OCI-LY7 (cell line): ENCODE results near the gene GK. TPM values are rescaled to one million over a fixed set of nuclear protein-coding genes. Genes with fewer than 3 reads are reported as not detected.

ENCODE experiments used
- BruUV-seq: library from RNA; stranded (reverse); fragments of 400-500 nt; replicated peaks from 2 replicates; lab custom pipeline; 2021; lab: Mats Ljungman, UMichigan
- CTCF ChIA-PET: fragments of 300-600 bp; sonication (Branson Sonifier 250); formaldehyde crosslinking; loops from one replicate; lab custom pipeline; 2022; ENCODE audit warnings: antibody characterized with exemption; ENCODE audit not compliant: unreplicated experiment; lab: Charles Lee
- POLR2A ChIA-PET: fragments of 300-600 bp; sonication (Branson Sonifier 250); formaldehyde crosslinking; loops from one replicate; lab custom pipeline; 2022; ENCODE audit warnings: antibody characterized with exemption; lab: Charles Lee
- DNase-seq: peaks from one replicate; pipeline ENCODE4 v3.0.0-alpha.2; 2015; ENCODE audit warnings: low spot score
- H2AFZ ChIP-seq: fragments of 200-600 bp; sonication (generic), shearing (Covaris generic); 2 replicates; pipeline ENCODE4 v1.6.1; 2014; ENCODE audit warnings: mild to moderate bottlenecking, antibody characterized with exemption, low read length, moderate library complexity
- H3K27ac ChIP-seq: fragments of 200-600 bp; sonication (generic); 2 replicates; pipeline ENCODE4 v1.5.1; 2014; ENCODE audit warnings: mixed run types, low read depth, mild to moderate bottlenecking, moderate library complexity, low read length, inconsistent platforms; ENCODE audit not compliant: poor library complexity, severe bottlenecking
- H3K36me3 ChIP-seq: fragments of 200-600 bp; sonication (generic); 2 replicates; pipeline ENCODE4 v1.6.1; 2014; ENCODE audit warnings: mild to moderate bottlenecking, antibody characterized with exemption, low read length, moderate library complexity, mixed read lengths; ENCODE audit not compliant: insufficient read depth
- H3K4me1 ChIP-seq: fragments of 200-600 bp; sonication (generic); 2 replicates; pipeline ENCODE4 v1.5.1; 2014; ENCODE audit warnings: mild to moderate bottlenecking, low read length; ENCODE audit not compliant: insufficient read depth, poor library complexity, severe bottlenecking
- H3K4me2 ChIP-seq: fragments of 200-600 bp; sonication (generic); 2 replicates; pipeline ENCODE4 v1.6.1; 2014; ENCODE audit warnings: mild to moderate bottlenecking, low read length
- H3K4me3 ChIP-seq: fragments of 200-600 bp; sonication (generic); 2 replicates; pipeline ENCODE4 v1.5.1; 2014; ENCODE audit warnings: mild to moderate bottlenecking, low read depth, low read length; ENCODE audit not compliant: poor library complexity, severe bottlenecking
- H3K79me2 ChIP-seq: fragments of 200-600 bp; sonication (generic); 2 replicates; pipeline ENCODE4 v1.6.1; 2016; ENCODE audit warnings: low read depth, mild to moderate bottlenecking, low read length, moderate library complexity, mixed read lengths; ENCODE audit not compliant: insufficient read depth
- H3K9me2 ChIP-seq: fragments of 200-600 bp; sonication (generic); 2 replicates; pipeline ENCODE4 v1.6.1; 2016; ENCODE audit warnings: mild to moderate bottlenecking, low read length, mixed read lengths; ENCODE audit not compliant: insufficient read depth
- H3K9me3 ChIP-seq: fragments of 200-600 bp; sonication (generic); 2 replicates; pipeline ENCODE4 v1.6.1; 2014; ENCODE audit warnings: mild to moderate bottlenecking, mixed run types, low read length, mixed read lengths
- H4K20me1 ChIP-seq: fragments of 200-600 bp; sonication (generic); 2 replicates; pipeline ENCODE4 v1.6.1; 2014; ENCODE audit warnings: mild to moderate bottlenecking, antibody characterized with exemption, low read length, moderate library complexity, mixed read lengths; ENCODE audit not compliant: insufficient read depth
- CTCF ChIP-seq: fragments of 200-600 bp; sonication (generic); conservative IDR thresholded peaks from 2 replicates; pipeline ENCODE4 v1.5.1; 2014; ENCODE audit warnings: mild to moderate bottlenecking, antibody characterized with exemption, low read length, moderate library complexity, mixed read lengths
- EZH2phosphoT487 ChIP-seq: fragments of 200-600 bp; sonication (generic); IDR thresholded peaks from 2 replicates; pipeline ENCODE4 v1.6.1; 2018; ENCODE audit warnings: low read depth, borderline replicate concordance, mild to moderate bottlenecking, mixed run types, antibody characterized with exemption, low read length, moderate library complexity, mixed read lengths
- intact Hi-C: fragments of 100-400 bp; cut with micrococcal nuclease; formaldehyde crosslinking; loops from one replicate; pipeline ENCODE4 v1.10.0; 2022; ENCODE audit not compliant: unreplicated experiment
- total RNA-seq, 2 experiments: library from RNA; depleted of rRNA in 1 of 2; stranded (reverse); fragments of >200 nt in 1 of 2; shearing (Covaris generic) in 1 of 2; gene quantifications; 2 replicates each; pipeline ENCODE4 v1.2.3, GENCODE V29; 2014 to 2022

The GK gene
- total RNA-seq, 2 experiments from 2014 or later: 10.1 to 19.7 TPM

- DNase-seq: no peak
- no peak overlapping the region for H3K27ac ChIP-seq
- no peaks in the 10 kb centered on the region for H3K9me3 ChIP-seq
- no TSS peak for BruUV-seq
- intact Hi-C loops: loop anchor here (10.0 kb wide), 1 partner anchor 155 kb away; no protein-coding TSS in a partner anchor
- no peaks in the 10 kb centered on the region for H3K9me2 ChIP-seq
- no peaks in the 10 kb centered on the region for H4K20me1 ChIP-seq
- no peaks in the 10 kb centered on the region for H3K79me2 ChIP-seq
- no peak overlapping the region for H3K4me2 ChIP-seq
- no peaks in the 10 kb centered on the region for H3K36me3 ChIP-seq
- H3K4me3 ChIP-seq: no peak overlapping the region
- H2AFZ ChIP-seq: no peak overlapping the region
- CTCF ChIA-PET: no interaction called here
- H3K4me1 ChIP-seq: peaks cover 8% of the 10 kb centered on the region
- POLR2A ChIA-PET: interaction anchor here (0.6 kb wide), 1 partner anchor 51 kb away, joined by 3 read pairs; no protein-coding TSS in a partner anchor
- TF ChIP-seq CTCF (no peak), EZH2phosphoT487 (no peak)
These were observed 6.2 kb downstream of the GK start for GRCh38 chrX:30659421-30659820.

GRCh38 chrX:30661228-30661627 lies 8.0 kb downstream of the GK start:
- Histone ChIP-seq H2AFZ (no peak overlapping the region), H3K4me2 (no peak overlapping the region), H3K27ac (no peak overlapping the region), H3K9me3 (no peaks in the 10 kb centered on the region), H3K9me2 (no peaks in the 10 kb centered on the region), H3K79me2 (no peaks in the 10 kb centered on the region), H4K20me1 (no peaks in the 10 kb centered on the region), H3K4me1 (no peaks in the 10 kb centered on the region), H3K36me3 (no peaks in the 10 kb centered on the region), H3K4me3 (no peak overlapping the region)
- TF ChIP-seq CTCF (no peak), EZH2phosphoT487 (no peak)
- no peak for DNase-seq
- CTCF ChIA-PET: no interaction called here
- BruUV-seq: no TSS peak
- POLR2A ChIA-PET: no interaction called here
- intact Hi-C loops: no loop called here

GRCh38 chrX:30663322-30663721 lies 10.1 kb downstream of the GK start:
- Histone ChIP-seq H3K4me2 (no peak overlapping the region), H3K36me3 (peaks cover 4% of the 10 kb centered on the region; the same call in 1 of the 2 replicates), H3K79me2 (no peaks in the 10 kb centered on the region), H4K20me1 (no peaks in the 10 kb centered on the region), H3K27ac (no peak overlapping the region), H3K9me2 (no peaks in the 10 kb centered on the region), H2AFZ (no peak overlapping the region), H3K9me3 (no peaks in the 10 kb centered on the region), H3K4me3 (no peak overlapping the region), H3K4me1 (no peaks in the 10 kb centered on the region)
- ChIA-PET POLR2A (no interaction called here), CTCF (no interaction called here)
- no TSS peak for BruUV-seq
- TF ChIP-seq EZH2phosphoT487: no peak
- no peak for TF ChIP-seq CTCF
- no peak for DNase-seq
- intact Hi-C loops: no loop called here
